ENCODE data around the gene COL6A2. TPM values are rescaled to one million over a fixed set of nuclear protein-coding genes. Genes with fewer than 3 reads are reported as not detected.

The COL6A2 gene
- total and polyA plus RNA-seq, 10 donors, result 101 to 259 (median 192) TPM

GRCh38 chr21:46122758-46123683, 25.1 kb downstream of the COL6A2 start:
- no peaks in the 10 kb centered on the region for H3K9me3 ChIP-seq
- 85 to 95% (median 88%) methylated on average over 10 to 12 of the region's 12 CpGs for WGBS, 5 donors

GRCh38 chr21:46124083-46124925, 26.4 kb downstream of the COL6A2 start:
- H3K36me3 ChIP-seq, result peaks cover 0 to 83% (median 20%) of the 10 kb centered on the region in 6 donors

More at GRCh38 chr21:46122758-46123683, 25.1 kb downstream of the COL6A2 start:
- intact Hi-C loops (cut with DNase I; ENCODE audit: low total_unique reads), result no loop called here
- peak; percentile 37 for DNase-seq
- Histone ChIP-seq H3K4me3 (no peak overlapping the region), H3K36me3 (peaks cover 0 to 87% (median 30%) of the 10 kb centered on the region in 6 donors), H3K4me1 (no peaks in the 10 kb centered on the region), H3K27ac (no peak overlapping the region), H3K27me3 (replicated peaks in 1 of 7) (no peaks in the 10 kb centered on the region)
- TF ChIP-seq POLR2AphosphoS5 (IDR thresholded peaks at IDR 0.05) (no peak), POLR2A (IDR thresholded peaks at IDR 0.05) (no peak), CTCF (IDR thresholded peaks at IDR 0.05 in 8 of 11, conservative IDR thresholded peaks at IDR 0.05 in 3 of 11) (no peak)

GRCh38 chr21:46124926-46125845, 27.3 kb downstream of the COL6A2 start:
- no peak overlapping the region for H3K27ac ChIP-seq
- TF ChIP-seq POLR2A (IDR thresholded peaks at IDR 0.05) (no peak), CTCF (IDR thresholded peaks at IDR 0.05 in 8 of 11, conservative IDR thresholded peaks at IDR 0.05 in 3 of 11) (no peak), POLR2AphosphoS5 (IDR thresholded peaks at IDR 0.05) (no peak)
- H3K36me3 ChIP-seq, result peaks cover 0 to 75% (median 18%) of the 10 kb centered on the region in 6 donors
- WGBS, 5 donors, result 84 to 91% (median 90%) methylated on average over 31 to 49 of the region's 49 CpGs
- H3K27me3 ChIP-seq (replicated peaks in 1 of 7), result no peaks in the 10 kb centered on the region
- H3K9me3 ChIP-seq, result no peaks in the 10 kb centered on the region
- peak; percentile 63 for DNase-seq
- H3K4me3 ChIP-seq, result no peak overlapping the region
- peaks cover 0 to 9% (median 0%) of the 10 kb centered on the region in 6 donors for H3K4me1 ChIP-seq
- intact Hi-C loops (cut with DNase I; ENCODE audit: low total_unique reads), result no loop called here

More at GRCh38 chr21:46124083-46124925, 26.4 kb downstream of the COL6A2 start:
- 89 to 96% (median 91%) methylated on average over 12 to 16 of the region's 16 CpGs for WGBS, 5 donors
- H3K27ac ChIP-seq, result no peak overlapping the region
- H3K4me1 ChIP-seq, result peaks cover 0 to 7% (median 0%) of the 10 kb centered on the region in 6 donors
- H3K4me3 ChIP-seq, result no peak overlapping the region
- intact Hi-C loops (cut with DNase I; ENCODE audit: low total_unique reads), result no loop called here
- peak; percentile 34 for DNase-seq
- no peak for TF ChIP-seq POLR2A (IDR thresholded peaks at IDR 0.05)
- TF ChIP-seq POLR2AphosphoS5 (IDR thresholded peaks at IDR 0.05), result no peak
- TF ChIP-seq CTCF (IDR thresholded peaks at IDR 0.05 in 8 of 11, conservative IDR thresholded peaks at IDR 0.05 in 3 of 11), result no peak
- H3K9me3 ChIP-seq, result no peaks in the 10 kb centered on the region
- H3K27me3 ChIP-seq (replicated peaks in 1 of 7), result no peaks in the 10 kb centered on the region

Measured in spleen (tissue), 11 donors.